ENCODE results near the gene DISC1.

DNA sequence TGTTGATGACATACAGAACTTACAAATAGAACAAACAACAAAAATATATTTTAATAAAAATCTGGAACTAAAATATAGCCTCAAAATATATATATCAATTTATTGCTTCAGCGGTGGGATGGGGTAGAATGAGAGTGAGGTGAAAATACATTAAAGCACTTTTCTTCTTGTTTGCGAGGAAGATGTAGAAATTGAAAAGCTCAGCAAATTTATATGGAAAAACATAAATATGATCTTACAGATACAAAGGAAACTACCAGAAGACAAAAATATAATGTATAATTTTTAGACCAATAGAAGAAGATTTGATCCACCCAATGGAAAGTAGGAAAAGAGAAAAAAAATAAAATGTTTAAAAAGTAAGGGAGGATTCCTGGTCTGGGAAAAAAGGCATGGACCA lies 372.2 kb downstream of the DISC1 start:
- TF ChIP-seq CTCF (IDR thresholded peaks at IDR 0.05; ENCODE audit: insufficient read depth, low read length) (no peak), POLR2AphosphoS5 (IDR thresholded peaks at IDR 0.05; ENCODE audit: low read depth) (no peak), SPI1 (IDR thresholded peaks at IDR 0.05; ENCODE audit: borderline replicate concordance, low read depth) (no peak)
- TF ChIP-seq, protein P1, sequence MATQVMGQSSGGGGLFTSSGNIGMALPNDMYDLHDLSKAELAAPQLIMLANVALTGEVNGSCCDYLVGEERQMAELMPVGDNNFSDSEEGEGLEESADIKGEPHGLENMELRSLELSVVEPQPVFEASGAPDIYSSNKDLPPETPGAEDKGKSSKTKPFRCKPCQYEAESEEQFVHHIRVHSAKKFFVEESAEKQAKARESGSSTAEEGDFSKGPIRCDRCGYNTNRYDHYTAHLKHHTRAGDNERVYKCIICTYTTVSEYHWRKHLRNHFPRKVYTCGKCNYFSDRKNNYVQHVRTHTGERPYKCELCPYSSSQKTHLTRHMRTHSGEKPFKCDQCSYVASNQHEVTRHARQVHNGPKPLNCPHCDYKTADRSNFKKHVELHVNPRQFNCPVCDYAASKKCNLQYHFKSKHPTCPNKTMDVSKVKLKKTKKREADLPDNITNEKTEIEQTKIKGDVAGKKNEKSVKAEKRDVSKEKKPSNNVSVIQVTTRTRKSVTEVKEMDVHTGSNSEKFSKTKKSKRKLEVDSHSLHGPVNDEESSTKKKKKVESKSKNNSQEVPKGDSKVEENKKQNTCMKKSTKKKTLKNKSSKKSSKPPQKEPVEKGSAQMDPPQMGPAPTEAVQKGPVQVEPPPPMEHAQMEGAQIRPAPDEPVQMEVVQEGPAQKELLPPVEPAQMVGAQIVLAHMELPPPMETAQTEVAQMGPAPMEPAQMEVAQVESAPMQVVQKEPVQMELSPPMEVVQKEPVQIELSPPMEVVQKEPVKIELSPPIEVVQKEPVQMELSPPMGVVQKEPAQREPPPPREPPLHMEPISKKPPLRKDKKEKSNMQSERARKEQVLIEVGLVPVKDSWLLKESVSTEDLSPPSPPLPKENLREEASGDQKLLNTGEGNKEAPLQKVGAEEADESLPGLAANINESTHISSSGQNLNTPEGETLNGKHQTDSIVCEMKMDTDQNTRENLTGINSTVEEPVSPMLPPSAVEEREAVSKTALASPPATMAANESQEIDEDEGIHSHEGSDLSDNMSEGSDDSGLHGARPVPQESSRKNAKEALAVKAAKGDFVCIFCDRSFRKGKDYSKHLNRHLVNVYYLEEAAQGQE (IDR thresholded peaks at IDR 0.05; ENCODE audit: insufficient replicate concordance, low read depth) = no peak

Data from HL-60 (cell line).